ENCODE data around the gene PIGQ.

Gene PIGQ

GRCh38 chr16:633336-634050 lies 63.7 kb downstream of the PIGQ start:
- no peak for DNase-seq (ENCODE audit: low spot score)
- ATAC-seq (ENCODE audit: low read depth) = no peak
- no peaks in the 10 kb centered on the region for H3K9me3 ChIP-seq (ENCODE audit: severe bottlenecking)
- H3K36me3 ChIP-seq (ENCODE audit: low read depth) = no peaks in the 10 kb centered on the region
- H3K4me3 ChIP-seq (ENCODE audit: severe bottlenecking) = no peak overlapping the region
- H3K27me3 ChIP-seq (ENCODE audit: insufficient read depth, poor library complexity, severe bottlenecking) = no peaks in the 10 kb centered on the region
- H3K4me1 ChIP-seq (ENCODE audit: insufficient read depth, poor library complexity, severe bottlenecking) = peaks cover 4% of the 10 kb centered on the region
- H3K27ac ChIP-seq (ENCODE audit: poor library complexity, severe bottlenecking) = no peak overlapping the region
- TF ChIP-seq CTCF (IDR thresholded peaks at IDR 0.05; ENCODE audit: poor library complexity, severe bottlenecking) = no peak
